GM04503 (cell line): ENCODE results near the gene LRRC8B.

ENCODE experiments used
- DNase-seq: peaks from one replicate; pipeline ENCODE4 v3.0.0-alpha.2; 2012; ENCODE audit warnings: low read depth

LRRC8B gene

GRCh38 chr1:89633800-89634625, 109.4 kb downstream of the LRRC8B start:
- no peak for DNase-seq

DNA sequence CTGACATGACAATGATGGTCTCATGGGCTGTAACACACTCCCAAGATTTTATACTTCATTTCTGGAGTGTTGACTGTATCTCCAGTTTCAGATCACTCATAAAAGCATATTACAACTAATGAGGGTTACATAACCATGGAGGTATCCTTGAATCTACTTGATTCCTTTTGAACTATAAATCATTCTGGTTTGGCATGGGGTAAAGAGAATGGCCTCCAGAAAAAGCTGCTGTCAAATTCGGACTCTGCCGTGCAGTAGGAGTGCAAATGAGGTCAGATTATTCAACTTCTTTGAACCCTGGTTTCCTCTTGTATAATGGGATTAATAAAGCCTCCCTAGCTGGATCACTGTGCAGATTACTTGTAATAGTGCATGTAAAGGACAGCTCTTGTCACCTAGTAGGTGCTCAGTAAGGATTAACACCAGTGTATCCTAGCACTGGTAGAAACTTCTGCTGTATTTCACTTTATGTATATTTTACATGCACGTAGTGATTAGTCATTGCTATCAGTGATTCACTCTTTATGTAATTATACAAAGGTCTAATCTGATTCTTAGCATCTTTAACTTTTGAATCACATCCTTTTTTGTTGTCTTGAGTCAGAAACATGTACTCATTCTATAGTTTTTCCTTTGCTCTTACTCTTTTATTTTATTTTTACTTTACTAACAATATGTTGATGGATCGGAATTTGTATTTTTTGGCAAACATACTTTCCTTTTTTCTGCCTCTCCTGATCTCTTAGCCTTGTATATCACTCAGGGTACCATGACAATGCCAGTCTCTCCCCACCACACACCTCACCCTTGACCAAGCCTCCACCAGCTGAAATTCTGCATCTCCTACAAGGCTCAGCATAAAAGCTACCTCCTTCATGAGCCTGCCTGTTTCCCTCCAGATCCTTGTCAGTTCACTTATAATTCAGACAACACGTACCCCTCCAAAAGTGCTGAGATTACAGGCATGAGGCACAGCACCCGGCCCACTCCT, 111.5 kb downstream of the LRRC8B start:
- no peak for DNase-seq

- DNase-seq, result no peak
Observed at GRCh38 chr1:89637496-89637895, 112.9 kb downstream of the LRRC8B start.

DNA sequence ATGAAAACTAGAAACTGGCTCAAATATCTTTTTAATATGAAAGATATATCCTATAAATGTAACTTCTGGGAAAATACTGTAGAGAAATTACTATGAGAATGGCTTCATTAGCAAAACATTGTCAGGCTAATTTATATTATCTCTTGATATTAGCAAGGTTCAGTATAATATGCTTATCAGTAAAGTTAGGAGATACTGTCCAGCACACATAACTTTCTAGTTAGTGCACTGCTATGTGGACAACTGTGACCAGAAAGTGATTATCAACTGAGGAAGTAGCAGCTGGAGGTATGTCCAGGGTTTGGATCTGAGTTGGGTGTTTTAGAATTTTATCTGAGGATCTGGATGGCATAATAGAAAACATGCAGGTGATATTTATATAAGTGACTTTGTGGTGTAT, 115.8 kb downstream of the LRRC8B start:
- DNase-seq, result no peak

DNA sequence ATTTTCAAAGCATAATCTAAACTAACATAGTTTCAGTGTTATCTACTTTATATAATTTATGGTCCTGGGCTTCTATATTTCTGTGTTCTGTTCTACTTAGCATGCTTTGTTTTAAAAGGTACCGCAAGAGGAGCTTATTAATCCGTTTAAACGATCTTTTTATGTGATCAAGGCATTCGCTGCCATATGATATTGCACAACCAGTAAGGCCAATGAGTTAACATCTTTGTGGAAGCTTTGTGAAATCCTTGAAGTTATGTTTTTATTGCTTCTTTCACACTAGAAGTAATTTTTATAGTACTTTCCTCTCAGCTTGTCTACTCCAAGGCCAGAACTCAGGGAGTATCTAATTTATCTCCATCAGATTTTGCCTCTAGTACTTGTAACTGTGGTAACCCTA, 117.2 kb downstream of the LRRC8B start:
- no peak for DNase-seq

- no peak for DNase-seq
Observed at GRCh38 chr1:89643577-89643976, 118.9 kb downstream of the LRRC8B start.

DNA sequence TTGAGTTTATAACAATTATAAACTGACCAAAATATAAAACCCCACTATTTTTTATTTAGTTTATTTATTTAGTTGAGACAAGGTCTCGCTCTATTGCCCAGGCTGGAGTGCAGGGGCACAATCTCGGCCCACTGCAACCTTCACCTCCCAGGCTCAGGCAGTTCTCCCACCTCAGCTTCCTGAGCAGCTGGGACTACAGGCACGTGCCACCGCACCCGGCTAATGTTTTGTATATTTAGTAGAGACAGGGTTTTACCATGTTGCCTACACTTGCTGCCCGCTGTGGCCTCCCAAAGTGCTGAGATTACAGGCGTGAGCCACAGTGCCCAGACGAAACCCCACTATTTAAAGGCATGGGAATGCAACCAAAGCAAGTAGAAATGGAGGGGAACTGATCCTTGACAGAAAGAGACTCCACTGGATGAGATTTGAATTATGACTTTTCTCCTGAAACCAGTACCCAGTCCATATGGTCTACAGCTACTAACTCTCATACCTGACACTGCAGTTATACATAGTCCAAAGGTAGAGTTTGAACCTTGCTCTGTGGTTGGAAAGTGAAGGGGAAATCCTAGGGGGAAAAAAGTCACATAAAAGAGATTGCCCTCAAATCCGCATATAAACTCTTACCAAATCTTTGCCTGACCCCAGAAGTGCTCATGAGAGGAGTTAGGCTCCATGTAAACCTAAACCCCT, 119.6 kb downstream of the LRRC8B start:
- DNase-seq, result no peak

DNA sequence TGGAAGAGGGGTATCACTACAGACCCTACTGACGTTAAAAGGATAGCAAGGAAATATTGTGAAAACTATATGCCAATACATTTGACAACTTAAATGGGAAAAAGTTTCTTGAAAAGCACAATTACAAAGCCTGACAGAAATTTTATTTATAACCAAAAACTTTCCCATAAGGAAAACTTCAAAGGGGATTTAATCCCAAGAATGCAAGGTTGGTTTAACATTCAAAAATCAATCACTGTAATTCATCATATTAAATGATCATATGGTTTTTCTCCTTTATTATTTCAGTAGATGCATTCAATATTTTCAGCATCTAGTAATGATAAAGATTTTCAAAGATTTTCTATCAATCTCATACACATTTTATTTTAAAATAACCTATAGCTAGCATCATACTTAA, 121.6 kb downstream of the LRRC8B start:
- DNase-seq, result no peak
